MM.1S (cell line): ENCODE data around the gene MYCL.

Experiments used
- EZH2 ChIP-seq: fragments of 300-600 bp; sonication (generic); optimal IDR thresholded peaks from 2 replicates; pipeline ENCODE3; 2017; ENCODE audit warnings: low read depth, mild to moderate bottlenecking, antibody characterized with exemption, low read length, mixed read lengths
- TF ChIP-seq, protein P1 (sequence below): fragments of 300-600 bp; sonication (generic); IDR thresholded peaks from 2 replicates; pipeline ENCODE4 v1.5.1; 2016; ENCODE audit warnings: antibody characterized with exemption, low read length, mixed read lengths

DNA sequence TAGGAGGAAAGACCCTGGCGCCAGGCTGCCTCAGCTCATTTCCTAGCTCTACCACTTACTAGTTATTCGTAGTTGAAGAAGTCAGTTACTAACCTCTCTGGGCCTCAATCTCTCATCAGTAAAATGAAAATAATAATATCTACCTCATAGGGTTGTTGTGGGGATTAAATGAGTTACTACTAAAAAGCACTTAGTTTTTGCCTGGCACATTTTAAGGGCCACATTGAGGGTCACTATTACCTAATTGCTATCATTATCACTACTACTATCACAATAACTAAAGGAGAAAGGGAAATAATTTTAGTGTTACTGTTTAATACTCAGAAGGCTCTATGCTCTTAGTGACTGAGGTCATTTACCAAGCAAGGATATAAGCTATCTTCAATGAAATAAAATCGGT lies 43.4 kb downstream of the MYCL start:
- TF ChIP-seq, protein P1, sequence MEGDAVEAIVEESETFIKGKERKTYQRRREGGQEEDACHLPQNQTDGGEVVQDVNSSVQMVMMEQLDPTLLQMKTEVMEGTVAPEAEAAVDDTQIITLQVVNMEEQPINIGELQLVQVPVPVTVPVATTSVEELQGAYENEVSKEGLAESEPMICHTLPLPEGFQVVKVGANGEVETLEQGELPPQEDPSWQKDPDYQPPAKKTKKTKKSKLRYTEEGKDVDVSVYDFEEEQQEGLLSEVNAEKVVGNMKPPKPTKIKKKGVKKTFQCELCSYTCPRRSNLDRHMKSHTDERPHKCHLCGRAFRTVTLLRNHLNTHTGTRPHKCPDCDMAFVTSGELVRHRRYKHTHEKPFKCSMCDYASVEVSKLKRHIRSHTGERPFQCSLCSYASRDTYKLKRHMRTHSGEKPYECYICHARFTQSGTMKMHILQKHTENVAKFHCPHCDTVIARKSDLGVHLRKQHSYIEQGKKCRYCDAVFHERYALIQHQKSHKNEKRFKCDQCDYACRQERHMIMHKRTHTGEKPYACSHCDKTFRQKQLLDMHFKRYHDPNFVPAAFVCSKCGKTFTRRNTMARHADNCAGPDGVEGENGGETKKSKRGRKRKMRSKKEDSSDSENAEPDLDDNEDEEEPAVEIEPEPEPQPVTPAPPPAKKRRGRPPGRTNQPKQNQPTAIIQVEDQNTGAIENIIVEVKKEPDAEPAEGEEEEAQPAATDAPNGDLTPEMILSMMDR = no peak
- no peak for TF ChIP-seq EZH2
